ENCODE measurements around the gene PGBD4.

Gene PGBD4

DNA sequence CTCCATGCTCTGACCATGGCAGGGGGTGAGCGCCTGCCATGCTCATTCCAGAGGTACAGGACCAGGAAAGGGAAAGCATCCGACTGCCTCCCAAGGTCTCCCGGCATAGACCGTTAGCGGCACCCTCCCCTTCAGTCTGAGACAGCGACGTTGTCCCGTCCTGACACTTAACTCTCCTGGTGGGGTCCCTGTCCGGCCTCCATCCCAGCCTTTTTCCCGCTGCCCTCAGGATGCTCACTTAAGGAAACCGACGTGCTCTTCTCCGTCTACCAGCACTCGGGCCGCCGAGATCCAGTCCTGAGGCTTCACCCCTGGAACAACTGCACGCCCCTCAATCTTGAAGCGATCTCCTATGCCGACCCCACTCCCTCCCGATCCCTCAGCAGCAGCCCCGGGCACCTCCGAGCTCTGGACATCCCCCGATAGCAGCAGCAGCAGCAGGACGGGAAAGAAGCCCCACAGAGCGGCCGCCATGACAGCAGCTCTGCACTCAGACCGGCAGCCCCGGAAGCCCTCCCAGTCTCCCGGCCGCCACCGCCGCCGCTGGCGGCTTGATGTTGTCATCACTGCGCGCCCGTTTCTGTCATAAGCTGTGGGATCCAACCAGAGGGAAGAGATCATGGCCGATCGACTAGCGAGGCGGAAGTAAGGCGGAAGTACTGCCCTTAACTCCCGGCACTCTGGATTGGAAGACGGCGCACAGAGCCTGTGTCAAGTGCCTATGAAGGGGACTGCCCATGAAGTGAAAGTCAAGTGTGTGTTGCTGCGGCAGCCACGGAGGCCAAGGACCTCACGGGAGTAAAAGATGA, at the start of gene PGBD4, which contains the start of gene EMC7:
Gene PGBD4, plus strand, starts transcription at position 718 of the 809 bp plus-strand sequence. CDS start 449 bp downstream, outside the sequence.
Gene EMC7, minus strand, starts transcription at position 497 of the 809 bp plus-strand sequence. Its CDS starts 23 bp downstream, at position 474.
- DNase-seq: peak; percentile 98 to 99

DNA sequence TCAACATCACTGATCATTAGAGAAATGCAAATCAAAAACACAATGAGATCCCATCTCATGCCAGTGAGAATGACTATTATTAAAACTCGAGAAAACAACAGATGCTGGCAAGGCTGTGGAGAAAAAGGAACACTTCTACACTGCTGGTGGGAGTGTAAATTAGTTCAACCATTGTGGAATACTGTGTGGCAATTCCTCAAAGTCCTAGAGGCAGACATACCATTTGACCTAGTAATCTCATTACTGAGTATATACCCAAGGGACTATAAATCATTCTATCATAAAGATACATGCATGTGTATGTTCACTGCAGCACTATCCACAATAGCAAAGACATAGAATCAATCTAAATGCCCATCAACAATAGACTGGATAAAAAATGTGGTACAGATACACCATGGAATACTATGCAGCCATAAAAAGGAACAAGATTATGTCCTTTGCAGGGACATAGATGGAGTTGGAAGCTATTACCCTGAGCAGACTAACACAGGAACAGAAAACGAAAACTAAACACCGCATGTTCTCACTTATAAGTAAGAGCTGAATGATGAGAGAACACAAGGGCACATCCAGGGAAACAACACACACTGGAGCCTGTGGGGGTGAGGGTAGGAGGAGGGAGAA, 47.7 kb upstream of the PGBD4 start:
- DNase-seq: no peak

DNA sequence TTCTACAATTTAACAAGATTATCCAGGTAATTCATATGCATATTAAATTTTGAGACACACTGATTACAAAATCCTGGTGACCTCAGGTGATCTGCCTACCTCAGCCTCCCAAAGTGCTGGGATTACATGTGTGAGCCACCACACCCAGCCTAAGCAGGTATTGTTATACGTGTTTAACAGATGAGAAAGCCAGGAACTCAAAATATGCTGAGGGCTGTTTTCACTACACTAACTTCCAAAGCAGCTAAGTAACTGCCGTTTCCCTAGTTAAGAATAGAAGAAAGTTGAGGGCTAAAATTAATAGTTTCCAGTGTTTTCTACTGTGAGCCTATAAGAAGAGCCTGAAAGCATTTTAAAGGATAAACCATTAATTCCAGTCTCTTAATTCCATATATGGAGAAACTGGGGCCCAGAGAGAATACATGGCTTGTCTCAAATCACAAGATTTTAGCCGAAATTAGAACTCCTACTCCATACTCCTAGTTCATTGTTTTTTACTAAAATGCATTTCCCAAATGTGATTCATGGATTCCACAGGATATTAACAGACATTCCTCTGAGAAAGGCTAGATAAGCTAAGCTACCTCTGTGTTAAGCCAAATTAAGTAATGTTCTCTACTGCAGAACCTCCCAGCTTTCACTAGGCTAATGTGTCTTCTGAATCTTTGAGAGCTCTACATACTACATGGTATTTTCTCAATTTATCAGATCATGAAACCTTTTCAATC, 45.9 kb upstream of the PGBD4 start:
- DNase-seq: no peak

DNA sequence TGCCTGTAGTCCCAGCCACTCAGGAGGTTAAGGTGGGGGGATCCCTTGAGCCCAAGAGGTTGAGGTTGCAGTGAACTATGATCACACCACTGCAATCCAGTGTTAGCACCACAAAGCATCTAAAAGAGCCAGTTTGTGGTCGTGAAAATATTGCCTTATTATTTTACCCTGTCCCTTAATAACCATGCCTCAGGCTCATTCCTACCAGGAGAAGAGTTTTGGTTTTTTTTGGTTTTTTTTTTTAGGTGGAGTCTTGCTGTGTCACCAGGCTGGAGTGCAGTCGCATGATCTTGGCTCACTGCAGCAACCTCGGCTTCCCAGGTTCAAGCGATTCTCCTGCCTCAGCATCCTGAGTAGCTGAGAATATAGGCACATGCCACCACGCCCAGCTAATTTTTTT, 45.0 kb upstream of the PGBD4 start:
- DNase-seq: no peak

DNA sequence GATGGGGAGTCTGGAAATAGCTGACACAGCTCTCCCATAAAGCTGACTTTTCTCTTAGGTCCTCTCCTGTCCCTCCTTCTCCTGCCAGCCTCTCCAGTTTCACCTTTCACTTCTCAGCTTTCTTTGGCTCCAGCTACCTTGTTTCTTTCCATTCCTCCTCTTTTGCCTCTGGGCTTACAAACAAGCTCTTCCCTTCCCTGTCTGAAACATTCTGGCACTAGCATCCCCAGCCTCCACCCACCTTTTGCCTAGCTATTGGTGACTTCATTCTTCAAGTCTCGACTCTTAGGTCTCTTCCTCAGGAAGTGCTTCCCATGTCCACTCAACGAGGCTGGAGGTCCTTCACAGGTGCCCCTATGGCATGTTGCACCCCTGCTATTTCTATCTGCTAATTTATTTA, 42.4 kb upstream of the PGBD4 start:
- no peak for DNase-seq

DNA sequence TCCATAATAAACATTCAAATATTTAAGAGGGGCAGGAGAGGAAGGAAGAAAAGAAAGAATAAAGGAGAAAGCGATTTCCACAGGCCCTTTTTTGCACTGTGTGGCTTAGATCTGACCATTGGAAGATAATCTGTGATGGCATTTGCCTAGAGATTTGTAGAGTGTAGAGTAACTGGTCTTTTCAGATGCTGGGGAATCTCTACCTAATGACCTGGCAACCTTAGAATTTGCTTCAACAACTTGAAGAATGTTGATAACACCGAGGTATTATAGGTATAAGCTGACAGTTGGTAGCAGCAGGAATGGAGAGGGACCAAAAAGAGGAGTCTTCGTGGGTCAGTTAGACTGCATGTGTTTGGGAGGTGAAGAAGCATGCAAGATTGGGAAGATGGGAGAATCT, 41.9 kb upstream of the PGBD4 start:
- no peak for DNase-seq

DNA sequence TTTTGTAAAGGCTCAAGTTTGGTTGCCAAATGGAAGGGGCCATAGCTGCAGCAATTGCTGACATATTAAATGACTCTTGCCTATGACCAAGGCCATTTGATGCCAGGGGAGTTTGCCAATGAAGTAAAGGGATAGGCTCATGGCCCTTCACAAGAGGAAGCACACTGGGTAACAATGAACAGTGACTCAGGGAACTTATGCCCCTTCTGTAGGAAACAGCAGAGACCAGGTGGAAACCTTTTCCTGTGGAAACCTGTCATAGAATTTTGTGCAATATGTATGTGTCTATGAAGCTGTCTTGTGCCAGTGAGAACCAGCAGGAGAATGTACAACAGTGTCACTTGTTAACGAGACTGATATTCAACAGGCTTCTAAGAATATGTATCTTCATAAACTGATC, 37.4 kb upstream of the PGBD4 start:
- DNase-seq: no peak

DNA sequence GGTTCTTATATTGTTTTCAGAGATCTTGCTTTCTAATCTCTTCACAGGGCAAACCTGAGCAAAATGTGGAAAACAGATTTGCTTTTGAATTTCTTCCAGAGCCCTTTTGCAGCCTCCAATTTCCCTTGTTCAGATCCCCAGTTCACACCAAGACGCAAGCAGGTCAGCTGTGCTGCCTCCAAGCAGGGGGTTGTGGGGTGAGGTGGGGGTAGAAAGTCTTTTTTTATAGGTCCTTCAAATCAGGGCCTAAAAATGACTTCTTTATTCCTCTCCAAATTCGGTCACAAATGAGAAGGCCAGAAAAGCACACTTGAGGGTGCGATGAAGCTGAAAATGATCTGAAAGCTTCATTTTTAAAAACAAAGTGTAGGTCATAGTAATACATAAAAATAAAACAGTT, 36.6 kb upstream of the PGBD4 start:
- no peak for DNase-seq

DNA sequence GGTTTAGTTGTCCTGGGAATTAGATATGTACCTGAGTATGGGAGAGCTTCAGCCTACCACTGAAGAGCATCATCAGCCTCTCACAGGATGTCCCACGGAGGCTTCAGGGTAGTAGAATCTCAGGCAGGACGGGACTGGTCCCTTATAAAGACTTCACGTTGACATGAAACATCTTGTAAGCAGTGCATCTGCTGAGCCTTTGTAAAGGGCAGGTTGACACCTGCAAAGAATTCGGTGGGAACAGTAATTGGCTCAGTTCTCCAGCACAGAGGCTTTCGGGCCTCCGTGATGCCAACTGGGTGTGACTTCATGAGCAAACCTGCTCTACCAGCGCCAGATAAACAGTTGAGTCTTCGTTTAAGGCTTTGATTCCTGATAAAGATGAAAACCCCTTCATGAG, 35.9 kb upstream of the PGBD4 start:
- DNase-seq: no peak

DNA sequence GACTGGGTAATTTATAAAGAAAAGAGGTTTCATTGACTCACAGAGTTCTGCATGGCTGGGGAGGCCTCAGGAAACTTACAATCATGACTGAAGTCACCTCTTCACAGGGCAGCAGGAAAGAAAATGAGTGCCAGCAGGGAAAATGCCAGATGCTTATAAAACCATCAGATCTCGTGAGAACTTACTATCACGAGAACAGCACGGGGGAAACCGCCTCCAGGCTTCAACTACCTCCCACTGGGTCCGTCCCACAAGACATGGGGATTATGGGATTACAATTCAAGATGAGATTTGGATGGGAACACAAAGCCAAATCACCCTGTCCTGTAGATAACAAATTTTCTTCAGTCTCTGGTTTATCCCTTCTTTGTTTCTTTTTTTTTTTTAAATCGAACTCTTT, 31.9 kb upstream of the PGBD4 start:
- DNase-seq: no peak

DNA sequence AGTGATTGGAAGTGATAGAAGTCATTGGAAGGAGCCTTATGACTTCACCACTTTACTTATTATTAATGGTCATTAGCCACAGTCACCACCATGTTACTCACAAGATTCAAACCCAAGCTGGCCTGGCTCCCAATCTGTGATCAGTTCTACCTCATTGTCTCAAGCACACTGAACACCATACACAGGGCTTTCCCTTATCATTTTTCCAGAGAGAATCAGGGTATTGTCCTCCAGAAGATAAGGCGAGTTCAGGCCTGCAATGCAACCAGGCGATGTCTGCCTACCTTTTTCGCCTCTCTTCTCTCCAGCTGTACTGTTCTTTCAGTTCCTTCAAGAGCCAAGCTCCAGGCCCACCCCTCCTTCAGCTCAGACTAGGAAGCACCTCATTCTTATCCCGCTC, 25.1 kb upstream of the PGBD4 start:
- DNase-seq: no peak

DNA sequence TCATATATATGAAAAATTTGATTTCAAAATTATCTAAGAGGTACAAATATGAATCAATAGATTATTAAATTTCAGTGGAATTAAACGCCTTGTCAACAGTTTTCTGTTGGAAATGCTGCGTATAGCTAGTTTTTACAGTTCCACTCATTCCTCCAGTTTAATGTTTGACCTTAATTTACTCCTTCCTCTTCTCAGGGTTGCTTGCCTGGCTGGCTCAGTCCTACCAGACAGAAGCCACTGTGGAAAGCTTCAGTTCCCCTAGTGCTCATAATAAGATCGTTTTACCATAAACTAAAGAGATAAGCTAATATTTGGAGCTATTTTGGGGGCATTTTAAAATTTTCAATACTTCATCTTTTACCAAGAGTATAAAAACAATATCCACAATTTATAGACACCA, 23.0 kb upstream of the PGBD4 start:
- no peak for DNase-seq

DNA sequence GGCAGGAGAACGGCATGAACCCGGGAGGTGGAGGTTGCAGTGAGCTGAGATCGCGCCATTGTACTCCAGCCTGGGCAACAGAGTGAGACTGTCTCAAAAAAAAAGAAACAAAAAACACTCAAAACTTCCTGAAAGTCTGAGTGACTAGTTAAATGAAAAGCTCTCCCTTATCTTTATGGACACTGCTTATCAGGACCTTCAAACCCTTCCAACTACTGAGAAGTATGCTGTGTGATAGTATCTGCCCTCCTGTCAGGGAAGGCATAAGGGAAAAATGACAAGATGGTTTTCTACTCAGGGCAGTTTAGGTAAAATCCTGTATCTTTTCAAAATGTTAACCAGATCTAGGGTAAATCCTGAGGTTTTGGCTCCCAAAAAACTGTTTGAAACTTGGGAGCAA, 22.0 kb upstream of the PGBD4 start:
- DNase-seq: no peak

DNA sequence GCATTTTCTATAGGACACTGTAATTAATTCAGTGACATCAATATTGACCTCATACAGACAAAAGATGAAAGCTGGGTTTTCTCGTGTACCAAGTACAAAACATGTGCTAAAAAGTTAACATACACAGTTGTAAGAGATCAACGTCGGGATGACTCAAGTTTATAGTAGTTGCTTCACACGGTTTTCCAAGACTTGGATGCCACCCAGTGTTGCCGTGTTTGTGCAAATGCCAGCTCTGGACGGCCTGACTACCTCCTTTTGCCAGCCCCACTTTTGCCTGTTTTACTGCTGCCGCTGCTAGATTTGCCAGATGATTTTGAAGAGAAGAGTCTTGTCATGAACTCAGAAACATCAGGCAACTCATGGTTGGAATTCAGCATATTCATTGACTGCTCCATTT, 17.8 kb upstream of the PGBD4 start:
- no peak for DNase-seq

DNA sequence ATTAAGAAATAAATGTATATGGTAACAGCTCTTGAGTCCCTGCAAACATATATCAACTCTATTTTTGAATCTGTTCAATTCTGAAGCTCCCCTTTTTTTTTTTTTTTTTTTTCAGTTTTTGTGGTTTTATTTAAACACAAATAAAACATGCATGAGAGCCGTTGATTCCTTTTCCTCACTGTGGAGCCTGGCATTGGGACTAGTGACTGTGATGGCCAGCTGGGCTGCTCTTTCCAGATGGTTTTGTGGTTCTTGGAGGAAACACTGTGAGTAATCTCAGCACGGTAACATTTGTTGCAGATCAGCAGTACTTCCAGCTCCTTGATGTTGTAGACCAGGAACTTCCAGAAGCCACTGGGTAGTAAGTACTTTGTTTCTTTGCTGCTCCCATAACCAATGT, 16.1 kb upstream of the PGBD4 start:
- no peak for DNase-seq

DNA sequence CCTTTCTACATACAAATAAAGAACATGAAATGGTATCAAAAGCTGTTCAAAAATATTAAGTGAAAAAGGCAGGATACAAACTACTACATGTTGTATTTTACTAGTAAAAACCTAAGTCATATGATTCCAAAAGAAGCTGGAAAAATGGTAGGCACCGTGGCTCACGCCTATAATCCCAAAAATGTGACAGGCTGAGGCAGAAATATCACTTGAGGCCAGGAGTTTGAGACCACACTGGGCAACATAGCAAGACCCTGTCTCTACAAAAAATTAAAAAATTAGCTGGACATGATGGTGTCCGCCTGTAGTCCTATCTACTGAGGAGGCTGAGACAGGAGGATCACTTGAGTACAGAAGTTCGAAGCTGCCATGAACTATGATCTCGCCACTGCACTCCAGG, 2.0 kb upstream of the PGBD4 start:
- no peak for DNase-seq

DNA sequence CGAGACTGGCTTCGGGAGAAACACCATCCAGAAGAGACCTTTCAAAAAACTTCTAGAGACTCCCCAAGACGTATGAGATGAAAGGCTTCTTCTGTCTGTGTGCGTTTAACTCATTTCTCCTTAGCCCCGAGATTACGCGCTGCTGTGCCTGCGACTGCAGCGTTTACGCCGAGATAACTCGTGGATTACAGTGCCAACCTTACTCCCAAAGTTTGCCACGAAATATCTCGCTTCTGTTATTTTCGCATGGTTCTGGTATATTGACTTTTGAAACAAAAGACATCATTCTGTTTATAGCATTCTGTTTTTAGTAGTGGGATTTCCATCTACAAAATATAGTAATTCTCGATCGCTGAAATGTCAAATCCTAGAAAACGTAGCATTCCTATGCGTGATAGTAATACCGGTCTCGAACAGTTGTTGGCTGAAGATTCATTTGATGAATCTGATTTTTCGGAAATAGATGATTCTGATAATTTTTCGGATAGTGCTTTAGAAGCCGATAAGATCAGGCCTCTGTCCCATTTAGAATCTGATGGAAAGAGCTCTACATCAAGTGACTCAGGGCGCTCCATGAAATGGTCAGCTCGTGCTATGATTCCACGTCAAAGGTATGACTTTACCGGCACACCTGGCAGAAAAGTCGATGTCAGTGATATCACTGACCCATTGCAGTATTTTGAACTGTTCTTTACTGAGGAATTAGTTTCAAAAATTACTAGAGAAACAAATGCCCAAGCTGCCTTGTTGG, 467 bp downstream of the PGBD4 start:
- DNase-seq: no peak

DNA sequence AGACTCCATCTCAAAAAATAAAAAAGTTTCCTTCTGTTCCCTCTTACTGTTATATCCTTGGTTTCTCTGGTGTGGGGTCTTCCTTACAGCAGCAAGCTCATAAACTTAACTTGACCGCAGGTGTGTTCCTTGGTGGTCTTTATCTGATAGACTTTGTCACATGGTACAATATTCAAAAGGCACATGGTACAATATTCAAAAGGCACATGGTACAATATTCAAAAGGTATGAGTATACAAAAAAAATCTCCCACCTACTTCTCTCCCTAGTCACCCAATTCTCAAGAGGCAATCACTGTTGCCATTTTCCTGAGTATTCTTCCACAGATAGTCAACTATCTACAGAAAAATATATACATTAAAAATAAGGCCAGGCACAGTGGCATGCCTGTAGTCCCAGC, 4.5 kb downstream of the PGBD4 start:
- no peak for DNase-seq

DNA sequence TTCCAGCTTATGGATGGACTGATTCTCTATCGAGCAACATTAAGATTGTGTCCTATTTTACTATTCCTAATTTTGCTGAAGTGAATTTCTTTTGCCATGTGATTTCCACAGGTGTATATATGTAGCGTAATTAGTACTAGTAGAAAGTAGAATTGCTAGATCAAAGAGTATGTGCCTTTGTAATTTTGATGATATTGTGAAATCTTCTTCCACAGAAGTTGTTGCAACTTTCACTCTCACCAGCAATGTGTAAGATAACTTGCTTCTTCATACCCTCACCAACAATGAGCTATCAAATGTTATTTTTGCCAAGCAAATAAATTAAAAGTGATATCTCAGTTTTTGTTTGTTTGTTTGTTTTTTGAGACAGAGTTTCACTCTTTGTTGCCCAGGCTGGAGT, 5.4 kb downstream of the PGBD4 start:
- DNase-seq: no peak

DNA sequence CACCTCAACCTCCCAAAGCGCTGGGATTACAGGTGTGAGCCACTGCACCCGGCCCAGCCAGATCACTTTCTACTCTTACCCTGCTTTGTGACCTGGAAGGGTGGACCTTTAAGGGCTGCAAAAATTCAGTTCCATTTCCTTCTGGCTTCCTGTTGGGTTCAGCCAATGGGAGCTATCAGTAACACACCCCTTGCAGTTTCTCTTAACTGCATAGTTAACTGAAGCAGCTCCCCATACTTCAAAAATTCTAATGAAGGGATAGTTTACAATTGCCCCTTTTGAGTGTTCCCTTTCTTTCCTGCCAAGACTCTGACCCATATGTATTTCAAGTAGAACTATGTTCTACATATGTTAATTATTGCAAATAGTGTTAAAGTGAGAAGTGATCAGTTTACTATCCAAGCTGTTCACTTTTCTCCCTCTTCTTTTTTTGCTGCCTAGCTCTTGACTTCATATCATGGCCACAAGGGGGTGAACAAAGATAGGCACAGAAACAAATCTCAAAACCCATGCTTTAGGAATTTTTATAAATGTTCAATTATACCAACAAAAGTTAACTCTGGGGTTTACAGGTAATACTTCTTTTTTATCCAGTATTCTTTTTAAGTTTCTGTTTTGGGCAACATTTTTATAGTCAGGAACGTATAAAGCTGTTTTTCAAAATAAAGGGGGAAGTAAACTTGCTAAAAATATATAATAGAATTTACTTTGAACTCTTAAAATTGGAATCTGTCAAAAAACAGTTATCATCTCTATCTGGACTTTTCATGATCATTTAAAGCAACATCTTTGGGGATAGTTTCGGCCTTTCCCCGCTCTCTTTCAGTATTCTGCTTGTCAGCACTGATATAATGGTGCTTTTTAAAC, 8.1 kb downstream of the PGBD4 start:
- no peak for DNase-seq

DNA sequence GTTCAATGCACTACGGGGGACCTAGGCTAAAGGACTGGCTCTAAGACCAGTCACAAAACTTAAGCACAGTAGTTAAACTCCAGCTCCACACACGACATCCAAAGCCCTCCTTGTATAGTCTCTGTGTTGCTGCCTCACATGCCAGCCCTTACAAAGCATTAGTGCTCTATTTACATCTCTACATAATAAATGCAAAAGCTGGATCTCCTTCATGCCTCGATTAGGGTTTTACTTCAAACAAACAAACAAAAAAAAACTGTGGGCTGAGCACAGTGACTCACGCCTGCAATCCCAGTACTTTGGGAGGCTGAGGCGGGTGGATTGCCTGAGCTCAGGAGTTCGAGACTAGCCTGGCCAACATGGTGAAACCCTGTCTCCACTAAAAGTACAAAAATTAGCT, 9.6 kb downstream of the PGBD4 start:
- no peak for DNase-seq

DNA sequence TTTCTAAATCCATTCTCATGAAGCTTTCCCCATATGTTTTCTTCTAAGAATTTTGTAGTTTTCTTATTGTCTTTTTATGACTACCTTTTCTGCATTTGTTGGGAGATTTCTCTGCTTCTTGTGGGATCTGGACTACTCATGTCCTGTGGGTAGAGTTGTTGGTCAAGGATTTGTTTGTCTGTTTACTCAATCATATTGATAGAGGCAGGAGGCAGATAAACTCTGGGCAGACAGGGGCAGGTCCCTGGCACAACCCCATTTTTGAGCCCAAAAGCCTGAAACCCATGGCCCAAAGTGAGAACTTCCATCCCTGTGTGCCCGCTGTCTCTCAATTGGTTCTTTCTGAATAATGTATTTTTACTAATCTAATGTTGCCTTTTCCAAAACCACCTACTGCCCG, 12.3 kb downstream of the PGBD4 start:
- DNase-seq: no peak
